DMS153 (cell line): ENCODE data around the gene ECPAS.
"Not testable (repeated sequence)": the region's sequence is repeated elsewhere in the genome, so short reads cannot be mapped to it uniquely, and the experiment has no call there.

ENCODE experiments used
- DNase-seq: peaks from one replicate; lab custom pipeline; 2025; lab: John Stamatoyannopoulos, UW

The ECPAS gene

GRCh38 chr9:111411266-111411665, 72.9 kb downstream of the ECPAS start:
- DNase-seq, result no peak

GRCh38 chr9:111407813-111408212, 76.4 kb downstream of the ECPAS start:
- DNase-seq, result no peak

- DNase-seq, result no peak
Measured at GRCh38 chr9:111405701-111406100, 78.5 kb downstream of the ECPAS start.

GRCh38 chr9:111401486-111401885, 82.7 kb downstream of the ECPAS start:
- not testable (repeated sequence) for DNase-seq

- no peak for DNase-seq
Measured at GRCh38 chr9:111400564-111400898, 83.7 kb downstream of the ECPAS start.

- no peak for DNase-seq
Measured at GRCh38 chr9:111399772-111400563, 84.2 kb downstream of the ECPAS start.

- DNase-seq, result no peak
Measured at GRCh38 chr9:111399211-111399739, 84.9 kb downstream of the ECPAS start.

GRCh38 chr9:111393971-111394370, 90.2 kb downstream of the ECPAS start:
- no peak for DNase-seq

GRCh38 chr9:111389406-111389805, 94.8 kb downstream of the ECPAS start:
- DNase-seq, result no peak

- no peak for DNase-seq
Measured at GRCh38 chr9:111386386-111386785, 97.8 kb downstream of the ECPAS start.

GRCh38 chr9:111381006-111381405, 103.2 kb downstream of the ECPAS start:
- DNase-seq, result no peak

GRCh38 chr9:111375817-111376564, 108.2 kb downstream of the ECPAS start:
- DNase-seq, result no peak

GRCh38 chr9:111375062-111375461, 109.1 kb downstream of the ECPAS start:
- DNase-seq, result no peak

- no peak for DNase-seq
Measured at GRCh38 chr9:111372297-111372696, 111.9 kb downstream of the ECPAS start.

- no peak for DNase-seq
Measured at GRCh38 chr9:111366978-111367377, 117.2 kb downstream of the ECPAS start.

GRCh38 chr9:111362526-111362925, 121.7 kb downstream of the ECPAS start:
- no peak for DNase-seq

- DNase-seq, result no peak
Measured at GRCh38 chr9:111360881-111361280, 123.3 kb downstream of the ECPAS start.

- no peak for DNase-seq
Measured at GRCh38 chr9:111356481-111357244, 127.5 kb downstream of the ECPAS start.

- no peak for DNase-seq
Measured at GRCh38 chr9:111352545-111352944, 131.6 kb downstream of the ECPAS start.

- no peak for DNase-seq
Measured at GRCh38 chr9:111350556-111350955, 133.6 kb downstream of the ECPAS start.

GRCh38 chr9:111349766-111350165, 134.4 kb downstream of the ECPAS start:
- peak; percentile 82 for DNase-seq

- DNase-seq, result no peak
Measured at GRCh38 chr9:111348821-111349271, 135.3 kb downstream of the ECPAS start.
